HepG2 (cell line): ENCODE measurements around the gene UBXN1. TPM values are rescaled to one million over a fixed set of nuclear protein-coding genes. Genes with fewer than 3 reads are reported as not detected.
A peak's percentile ranks its signal among the peaks of the same experiment; 100 is the strongest.

Experiments
- ETV6 ChIP-seq: sonication (generic); formaldehyde crosslinking; conservative IDR thresholded peaks from 2 replicates; pipeline ENCODE4 v1.4.0; 2020; ENCODE audit warnings: missing genetic modification reagents
- FOXK1 ChIP-seq: sonication (generic); formaldehyde crosslinking; IDR thresholded peaks from 2 replicates; pipeline ENCODE4 v1.4.0; 2020; ENCODE audit warnings: low read depth, missing genetic modification reagents, borderline replicate concordance
- HNF4G ChIP-seq, 2 experiments: sonication (generic) in 1 of 2; formaldehyde crosslinking in 1 of 2; IDR thresholded peaks; 2 replicates each; pipeline versions ENCODE4 v1.4.0 to v1.6.1; 2011 to 2020; ENCODE audit warnings: borderline replicate concordance in 2 of 2, low read depth in 2 of 2, mild to moderate bottlenecking in 2 of 2, low read length in 1 of 2, missing genetic modification reagents in 1 of 2, moderate library complexity in 1 of 2
- KDM3A ChIP-seq: IDR thresholded peaks from 2 replicates; pipeline ENCODE4 v1.6.1; 2018; ENCODE audit warnings: low read depth, missing compliant biosample characterization
- MYC ChIP-seq: sonication (generic); formaldehyde crosslinking; IDR thresholded peaks from 2 replicates; pipeline ENCODE4 v1.9.0; 2021; ENCODE audit warnings: missing genetic modification reagents, borderline replicate concordance
- NFKBIZ ChIP-seq: IDR thresholded peaks from 2 replicates; pipeline ENCODE4 v1.6.1; 2018; ENCODE audit warnings: missing genetic modification reagents, missing compliant biosample characterization
- RBM39 ChIP-seq: fragments of 200-400 bp; formaldehyde crosslinking; IDR thresholded peaks from one replicate; pipeline ENCODE4 v1.6.1; 2018; ENCODE audit warnings: antibody characterized with exemption, mild to moderate bottlenecking, low read depth, low read length; ENCODE audit not compliant: poor library complexity, severe bottlenecking
- TAF15 ChIP-seq: fragments of 200-400 bp; formaldehyde crosslinking; IDR thresholded peaks from one replicate; pipeline ENCODE4 v1.6.1; 2018; ENCODE audit warnings: mild to moderate bottlenecking, low read depth, low read length; ENCODE audit not compliant: poor library complexity, severe bottlenecking
- ZC3H13 ChIP-seq: sonication (generic); formaldehyde crosslinking; IDR thresholded peaks from 2 replicates; pipeline ENCODE4 v1.8.1; 2023; ENCODE audit warnings: mild to moderate bottlenecking, missing genetic modification reagents, moderate library complexity
- ZNF501 ChIP-seq: sonication (generic); formaldehyde crosslinking; IDR thresholded peaks from 2 replicates; pipeline ENCODE4 v1.5.1; 2020; ENCODE audit warnings: mild to moderate bottlenecking, moderate library complexity, missing genetic modification reagents
- ZNF563 ChIP-seq: sonication (generic); formaldehyde crosslinking; IDR thresholded peaks from 2 replicates; pipeline ENCODE4 v1.8.0; 2022; ENCODE audit warnings: mild to moderate bottlenecking, moderate library complexity, missing genetic modification reagents
- ZNF577 ChIP-seq: sonication (generic); formaldehyde crosslinking; IDR thresholded peaks from 2 replicates; pipeline ENCODE4 v1.4.0; 2020; ENCODE audit warnings: mild to moderate bottlenecking, low read depth, missing genetic modification reagents, borderline replicate concordance
- ZNF879 ChIP-seq: sonication (generic); formaldehyde crosslinking; IDR thresholded peaks from 2 replicates; pipeline ENCODE4 v1.8.1; 2023; ENCODE audit warnings: missing genetic modification reagents
- polyA plus RNA-seq, 8 experiments: library from polyadenylated mRNA; depleted of rRNA in 3 of 8; stranded (reverse) in 7 of 8; unstranded in 1 of 8; fragments of >200 nt; fragmentation: Illumina TruSeq in 4 of 8; extraction: Trizol in 4 of 8; gene quantifications; 2 replicates each; pipeline versions ENCODE4 v1.2.1 to v1.2.3, GENCODE V29; 2011 to 2016; ENCODE audit warnings: low read depth in 4 of 8, missing spikeins in 1 of 8, mixed read lengths in 1 of 8; ENCODE audit not compliant: insufficient read depth in 1 of 8
- total RNA-seq, 5 experiments: library from RNA; depleted of rRNA; stranded (reverse); fragments of >200 nt; fragmentation: Illumina TruSeq; extraction: Trizol; gene quantifications; 2 replicates each; pipeline ENCODE4 v1.2.3, GENCODE V29; 2016; ENCODE audit warnings: low read depth in 1 of 5
- TF ChIP-seq, protein P1 (sequence below): sonication (generic); formaldehyde crosslinking; IDR thresholded peaks from 2 replicates; pipeline ENCODE4 v1.9.0; 2022; ENCODE audit warnings: low read depth, missing genetic modification reagents
- TF ChIP-seq, protein P2 (sequence below): sonication (generic); formaldehyde crosslinking; IDR thresholded peaks from 2 replicates; pipeline ENCODE4 v1.4.0; 2020; ENCODE audit warnings: missing genetic modification reagents
- TF ChIP-seq, protein P3 (sequence below): sonication (generic); formaldehyde crosslinking; IDR thresholded peaks from 2 replicates; pipeline ENCODE4 v1.4.0; 2020; ENCODE audit warnings: low read depth, missing genetic modification reagents

UBXN1 gene
- total and polyA plus RNA-seq, 2 of the 13 experiments (the other 11 are each of a cell fraction or from before 2014, with no cell fraction given), result 47.5 to 52.4 TPM

DNA sequence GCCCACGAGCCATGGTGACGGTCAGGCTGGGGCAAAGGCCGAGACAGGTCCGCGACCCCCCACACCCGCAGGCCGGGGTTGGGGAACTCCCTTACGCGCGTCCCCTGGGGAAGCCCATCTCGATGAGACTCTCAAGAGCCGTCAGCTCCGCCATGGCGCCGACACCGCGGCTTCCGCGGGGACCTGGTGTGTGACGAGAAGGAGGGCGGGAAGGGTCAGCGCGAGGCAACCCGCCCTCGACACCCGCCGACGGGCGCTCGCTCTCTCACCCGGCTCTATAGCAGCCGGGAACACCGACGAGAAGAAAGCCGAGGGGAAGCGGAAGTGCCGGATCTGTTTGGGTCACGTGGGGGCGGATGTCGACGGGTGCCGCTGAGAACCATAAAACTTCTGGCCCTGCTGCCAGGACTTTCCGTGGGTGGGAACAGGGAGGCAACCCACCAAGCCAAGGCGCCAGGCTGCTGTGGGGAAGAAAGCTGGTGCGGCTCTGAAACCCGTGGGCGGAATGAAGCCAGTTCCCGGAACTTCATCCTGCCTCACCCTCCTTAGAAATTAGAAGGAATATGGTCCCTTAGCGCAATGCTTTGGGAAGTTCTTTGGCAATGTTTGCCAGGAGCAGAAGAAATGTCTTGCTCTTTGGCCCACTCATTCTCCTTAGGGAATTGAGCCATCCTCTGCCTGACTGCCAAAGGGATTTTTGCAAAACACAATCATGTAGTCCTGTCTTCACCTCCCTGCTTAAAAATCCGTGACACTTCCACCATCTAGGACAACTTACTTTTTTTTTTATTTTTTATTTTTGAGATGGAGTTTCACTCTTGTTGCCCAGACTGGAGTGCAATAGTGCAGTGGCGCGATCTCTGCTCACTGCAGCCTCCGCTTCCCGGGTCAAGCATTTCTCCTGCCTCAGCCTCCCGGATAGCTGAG is at the start of gene UBXN1 (continued):
- no peak for TF ChIP-seq ZNF577 (CRISPR knock-in tag)
- TF ChIP-seq ZNF879 (CRISPR knock-in tag), result no peak
- peak; percentile 23 for TF ChIP-seq RBM39
- no peak for TF ChIP-seq HNF4G (IDR thresholded peaks at IDR 0.05; ENCODE audit: borderline replicate concordance, low read depth, low read length)
- TF ChIP-seq HNF4G (CRISPR knock-in tag; IDR thresholded peaks at IDR 0.05; ENCODE audit: borderline replicate concordance, low read depth), result peak; percentile 45; the same call in 1 of the 2 replicates
- TF ChIP-seq, protein P1, sequence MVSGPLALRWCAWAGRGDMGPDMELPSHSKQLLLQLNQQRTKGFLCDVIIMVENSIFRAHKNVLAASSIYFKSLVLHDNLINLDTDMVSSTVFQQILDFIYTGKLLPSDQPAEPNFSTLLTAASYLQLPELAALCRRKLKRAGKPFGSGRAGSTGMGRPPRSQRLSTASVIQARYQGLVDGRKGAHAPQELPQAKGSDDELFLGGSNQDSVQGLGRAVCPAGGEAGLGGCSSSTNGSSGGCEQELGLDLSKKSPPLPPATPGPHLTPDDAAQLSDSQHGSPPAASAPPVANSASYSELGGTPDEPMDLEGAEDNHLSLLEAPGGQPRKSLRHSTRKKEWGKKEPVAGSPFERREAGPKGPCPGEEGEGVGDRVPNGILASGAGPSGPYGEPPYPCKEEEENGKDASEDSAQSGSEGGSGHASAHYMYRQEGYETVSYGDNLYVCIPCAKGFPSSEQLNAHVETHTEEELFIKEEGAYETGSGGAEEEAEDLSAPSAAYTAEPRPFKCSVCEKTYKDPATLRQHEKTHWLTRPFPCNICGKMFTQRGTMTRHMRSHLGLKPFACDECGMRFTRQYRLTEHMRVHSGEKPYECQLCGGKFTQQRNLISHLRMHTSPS (CRISPR knock-in tag), result no peak
- TF ChIP-seq ETV6 (CRISPR knock-in tag), result peak; percentile 90; the same call in 1 of the 2 replicates
- TF ChIP-seq, protein P2, sequence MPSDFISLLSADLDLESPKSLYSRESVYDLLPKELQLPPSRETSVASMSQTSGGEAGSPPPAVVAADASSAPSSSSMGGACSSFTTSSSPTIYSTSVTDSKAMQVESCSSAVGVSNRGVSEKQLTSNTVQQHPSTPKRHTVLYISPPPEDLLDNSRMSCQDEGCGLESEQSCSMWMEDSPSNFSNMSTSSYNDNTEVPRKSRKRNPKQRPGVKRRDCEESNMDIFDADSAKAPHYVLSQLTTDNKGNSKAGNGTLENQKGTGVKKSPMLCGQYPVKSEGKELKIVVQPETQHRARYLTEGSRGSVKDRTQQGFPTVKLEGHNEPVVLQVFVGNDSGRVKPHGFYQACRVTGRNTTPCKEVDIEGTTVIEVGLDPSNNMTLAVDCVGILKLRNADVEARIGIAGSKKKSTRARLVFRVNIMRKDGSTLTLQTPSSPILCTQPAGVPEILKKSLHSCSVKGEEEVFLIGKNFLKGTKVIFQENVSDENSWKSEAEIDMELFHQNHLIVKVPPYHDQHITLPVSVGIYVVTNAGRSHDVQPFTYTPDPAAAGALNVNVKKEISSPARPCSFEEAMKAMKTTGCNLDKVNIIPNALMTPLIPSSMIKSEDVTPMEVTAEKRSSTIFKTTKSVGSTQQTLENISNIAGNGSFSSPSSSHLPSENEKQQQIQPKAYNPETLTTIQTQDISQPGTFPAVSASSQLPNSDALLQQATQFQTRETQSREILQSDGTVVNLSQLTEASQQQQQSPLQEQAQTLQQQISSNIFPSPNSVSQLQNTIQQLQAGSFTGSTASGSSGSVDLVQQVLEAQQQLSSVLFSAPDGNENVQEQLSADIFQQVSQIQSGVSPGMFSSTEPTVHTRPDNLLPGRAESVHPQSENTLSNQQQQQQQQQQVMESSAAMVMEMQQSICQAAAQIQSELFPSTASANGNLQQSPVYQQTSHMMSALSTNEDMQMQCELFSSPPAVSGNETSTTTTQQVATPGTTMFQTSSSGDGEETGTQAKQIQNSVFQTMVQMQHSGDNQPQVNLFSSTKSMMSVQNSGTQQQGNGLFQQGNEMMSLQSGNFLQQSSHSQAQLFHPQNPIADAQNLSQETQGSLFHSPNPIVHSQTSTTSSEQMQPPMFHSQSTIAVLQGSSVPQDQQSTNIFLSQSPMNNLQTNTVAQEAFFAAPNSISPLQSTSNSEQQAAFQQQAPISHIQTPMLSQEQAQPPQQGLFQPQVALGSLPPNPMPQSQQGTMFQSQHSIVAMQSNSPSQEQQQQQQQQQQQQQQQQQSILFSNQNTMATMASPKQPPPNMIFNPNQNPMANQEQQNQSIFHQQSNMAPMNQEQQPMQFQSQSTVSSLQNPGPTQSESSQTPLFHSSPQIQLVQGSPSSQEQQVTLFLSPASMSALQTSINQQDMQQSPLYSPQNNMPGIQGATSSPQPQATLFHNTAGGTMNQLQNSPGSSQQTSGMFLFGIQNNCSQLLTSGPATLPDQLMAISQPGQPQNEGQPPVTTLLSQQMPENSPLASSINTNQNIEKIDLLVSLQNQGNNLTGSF (CRISPR knock-in tag), result 0 out of 2 replicates have a peak, but pooled peaks have one; percentile 34
- peak; percentile 73; the same call in 1 of the 2 replicates for TF ChIP-seq MYC (CRISPR knock-in tag)
- TF ChIP-seq ZNF563, result peak; percentile 45; the same call in 1 of the 2 replicates
- TF ChIP-seq ZC3H13 (CRISPR knock-in tag), result peak; percentile 36; the same call in 1 of the 2 replicates
- TF ChIP-seq ZNF501 (CRISPR knock-in tag), result peak; percentile 87
- TF ChIP-seq KDM3A, result peak; percentile 71; the same call in 1 of the 2 replicates
- TF ChIP-seq NFKBIZ (CRISPR knock-in tag), result peak; percentile 74; the same call in 1 of the 2 replicates
- peak; percentile 91 for TF ChIP-seq FOXK1 (CRISPR knock-in tag)
- TF ChIP-seq, protein P3, sequence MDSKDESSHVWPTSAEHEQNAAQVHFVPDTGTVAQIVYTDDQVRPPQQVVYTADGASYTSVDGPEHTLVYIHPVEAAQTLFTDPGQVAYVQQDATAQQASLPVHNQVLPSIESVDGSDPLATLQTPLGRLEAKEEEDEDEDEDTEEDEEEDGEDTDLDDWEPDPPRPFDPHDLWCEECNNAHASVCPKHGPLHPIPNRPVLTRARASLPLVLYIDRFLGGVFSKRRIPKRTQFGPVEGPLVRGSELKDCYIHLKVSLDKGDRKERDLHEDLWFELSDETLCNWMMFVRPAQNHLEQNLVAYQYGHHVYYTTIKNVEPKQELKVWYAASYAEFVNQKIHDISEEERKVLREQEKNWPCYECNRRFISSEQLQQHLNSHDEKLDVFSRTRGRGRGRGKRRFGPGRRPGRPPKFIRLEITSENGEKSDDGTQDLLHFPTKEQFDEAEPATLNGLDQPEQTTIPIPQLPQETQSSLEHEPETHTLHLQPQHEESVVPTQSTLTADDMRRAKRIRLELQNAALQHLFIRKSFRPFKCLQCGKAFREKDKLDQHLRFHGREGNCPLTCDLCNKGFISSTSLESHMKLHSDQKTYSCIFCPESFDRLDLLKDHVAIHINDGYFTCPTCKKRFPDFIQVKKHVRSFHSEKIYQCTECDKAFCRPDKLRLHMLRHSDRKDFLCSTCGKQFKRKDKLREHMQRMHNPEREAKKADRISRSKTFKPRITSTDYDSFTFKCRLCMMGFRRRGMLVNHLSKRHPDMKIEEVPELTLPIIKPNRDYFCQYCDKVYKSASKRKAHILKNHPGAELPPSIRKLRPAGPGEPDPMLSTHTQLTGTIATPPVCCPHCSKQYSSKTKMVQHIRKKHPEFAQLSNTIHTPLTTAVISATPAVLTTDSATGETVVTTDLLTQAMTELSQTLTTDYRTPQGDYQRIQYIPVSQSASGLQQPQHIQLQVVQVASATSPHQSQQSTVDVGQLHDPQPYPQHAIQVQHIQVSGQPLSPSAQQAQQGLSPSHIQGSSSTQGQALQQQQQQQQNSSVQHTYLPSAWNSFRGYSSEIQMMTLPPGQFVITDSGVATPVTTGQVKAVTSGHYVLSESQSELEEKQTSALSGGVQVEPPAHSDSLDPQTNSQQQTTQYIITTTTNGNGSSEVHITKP, result peak; percentile 27; the same call in 1 of the 2 replicates
- peak; percentile 77 for TF ChIP-seq TAF15
